Measurements from ENCODE around the gene HEY2. TPM values are rescaled to one million over a fixed set of nuclear protein-coding genes. Genes with fewer than 3 reads are reported as not detected.

HEY2 gene
- total RNA-seq, 3 donors from 2014 or later, result 0.58 to 2.9 (median 1.5) TPM

- ATAC-seq (no peak), DNase-seq (no peak)
- H3K36me3 ChIP-seq (ENCODE audit: low read depth), result no peaks in the 10 kb centered on the region
- no peak overlapping the region for H3K4me3 ChIP-seq
- TF ChIP-seq CTCF (IDR thresholded peaks at IDR 0.05), result no peak
- intact Hi-C loops (cut with DNase I, micrococcal nuclease), result no loop called here
- H3K9me3 ChIP-seq, result no peaks in the 10 kb centered on the region
- no peaks in the 10 kb centered on the region for H3K4me1 ChIP-seq (ENCODE audit: low read depth)
Observed at GRCh38 chr6:125808591-125808990, 59.2 kb downstream of the HEY2 start.

- no peak for ATAC-seq
- intact Hi-C loops (cut with DNase I, micrococcal nuclease), result no loop called here
- Histone ChIP-seq H3K4me3 (no peak overlapping the region), H3K36me3 (ENCODE audit: low read depth) (no peaks in the 10 kb centered on the region), H3K4me1 (ENCODE audit: low read depth) (no peaks in the 10 kb centered on the region), H3K9me3 (no peaks in the 10 kb centered on the region)
- no peak for TF ChIP-seq CTCF (IDR thresholded peaks at IDR 0.05)
- DNase-seq, result no peak
Observed at GRCh38 chr6:125809570-125810170, 60.2 kb downstream of the HEY2 start.

DNA sequence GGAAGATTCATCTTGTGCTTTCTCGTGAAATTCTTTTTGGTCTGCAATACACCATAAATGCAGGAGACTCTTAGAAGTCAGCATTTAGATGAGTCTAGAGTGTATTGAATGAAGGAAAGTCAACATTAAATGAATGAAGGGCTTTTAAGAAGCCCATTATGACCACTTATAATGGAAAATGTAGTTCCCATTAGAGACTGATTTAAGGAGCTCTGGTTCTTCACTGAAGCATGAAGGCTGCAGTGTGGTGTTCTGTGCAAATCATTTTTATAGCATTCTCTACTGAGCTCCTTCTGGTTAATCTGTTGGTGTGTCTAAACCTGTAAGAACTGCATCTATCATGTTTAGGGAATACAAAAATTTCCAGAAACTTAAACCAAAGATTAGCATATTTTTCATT is 61.0 kb downstream of the HEY2 start:
- no peak overlapping the region for H3K4me3 ChIP-seq
- H3K36me3 ChIP-seq (ENCODE audit: low read depth), result no peaks in the 10 kb centered on the region
- no peak for DNase-seq
- intact Hi-C loops (cut with DNase I, micrococcal nuclease), result no loop called here
- H3K4me1 ChIP-seq (ENCODE audit: low read depth), result no peaks in the 10 kb centered on the region
- TF ChIP-seq CTCF (IDR thresholded peaks at IDR 0.05), result no peak
- ATAC-seq, result no peak
- H3K9me3 ChIP-seq, result no peaks in the 10 kb centered on the region

Other genes starting within 250 kb of the HEY2 start
- 10 to 100 TPM; 28.9 to 54.0 (median 49.6) TPM for gene NCOA7, start 41.3 kb downstream of the HEY2 start, total RNA-seq
- gene HINT3, start 207.1 kb downstream of the HEY2 start, total RNA-seq, result 10 to 100 TPM; 23.2 to 32.9 (median 23.2) TPM
- 10 to 100 TPM; 20.7 to 22.7 (median 21.5) TPM for gene TRMT11, start 236.9 kb downstream of the HEY2 start, total RNA-seq